PC-3 (cell line): ENCODE measurements around the gene IFI6. TPM values are rescaled to one million over a fixed set of nuclear protein-coding genes. Genes with fewer than 3 reads are reported as not detected.

Experiments used
- ATAC-seq: fragments of 200-7000 bp; cut with Tn5 transposase; 2 replicates; pipeline ENCODE4 v1.9.1; 2020; ENCODE audit warnings: mild to moderate bottlenecking, moderate library complexity
- BruUV-seq: library from RNA; stranded (reverse); fragments of 400-500 nt; replicated peaks from 2 replicates; lab custom pipeline; 2021; lab: Mats Ljungman, UMichigan
- CTCF ChIA-PET: fragments of 300-600 bp; sonication (Branson Sonifier 250); formaldehyde crosslinking; loops from one replicate; lab custom pipeline; 2022; ENCODE audit warnings: antibody characterized with exemption; lab: Charles Lee
- POLR2A ChIA-PET: fragments of 300-600 bp; sonication (Branson Sonifier 250); formaldehyde crosslinking; loops from one replicate; lab custom pipeline; 2022; ENCODE audit warnings: antibody characterized with exemption; ENCODE audit not compliant: unreplicated experiment; lab: Charles Lee
- DNase-seq: peaks from one replicate; pipeline ENCODE4 v3.0.0-alpha.2; 2015
- H2AFZ ChIP-seq: fragments of 300-600 bp; sonication (generic); 2 replicates; pipeline ENCODE4 v1.6.0; 2016; ENCODE audit warnings: antibody characterized with exemption, low read length
- H3F3A ChIP-seq: fragments of 300-600 bp; sonication (generic); one replicate; pipeline ENCODE4 v1.6.0; 2017; ENCODE audit warnings: antibody characterized with exemption, low read length, control low read depth, mild to moderate bottlenecking; ENCODE audit not compliant: unreplicated experiment
- H3K27ac ChIP-seq: fragments of 300-600 bp; sonication (generic); 2 replicates; pipeline ENCODE4 v1.5.1; 2016; ENCODE audit warnings: mild to moderate bottlenecking, low read length
- H3K27me3 ChIP-seq: fragments of 300-600 bp; sonication (generic); 2 replicates; pipeline ENCODE4 v1.6.1; 2016; ENCODE audit warnings: low read length, mixed read lengths
- H3K36me3 ChIP-seq: fragments of 300-600 bp; sonication (generic); 2 replicates; pipeline ENCODE4 v1.6.1; 2016; ENCODE audit warnings: low read depth, mixed run types, low read length, mixed read lengths
- H3K4me1 ChIP-seq: fragments of 300-600 bp; sonication (generic); 2 replicates; pipeline ENCODE4 v1.5.1; 2016; ENCODE audit warnings: low read length; ENCODE audit not compliant: insufficient read depth
- H3K4me2 ChIP-seq: fragments of 300-600 bp; sonication (generic); 2 replicates; pipeline ENCODE4 v1.6.0; 2016; ENCODE audit warnings: low read length
- H3K4me3 ChIP-seq: fragments of 300-600 bp; sonication (generic); 2 replicates; pipeline ENCODE4 v1.5.1; 2016; ENCODE audit warnings: mild to moderate bottlenecking, low read length, mixed read lengths
- H3K79me2 ChIP-seq: fragments of 300-600 bp; sonication (generic); 2 replicates; pipeline ENCODE4 v1.6.1; 2017; ENCODE audit warnings: low read length, mixed read lengths
- H3K9ac ChIP-seq: fragments of 300-600 bp; sonication (generic); 2 replicates; pipeline ENCODE4 v1.6.0; 2016; ENCODE audit warnings: mild to moderate bottlenecking, low read length
- H3K9me2 ChIP-seq: fragments of 300-600 bp; sonication (generic); replicated peaks from 2 replicates; pipeline ENCODE4 v1.6.1; 2016; ENCODE audit warnings: mixed run types, low read length, mixed read lengths
- H3K9me3 ChIP-seq: fragments of 300-600 bp; sonication (generic); 2 replicates; pipeline ENCODE4 v1.6.1; 2016; ENCODE audit warnings: low read length, mixed read lengths
- H4K20me1 ChIP-seq: fragments of 300-600 bp; sonication (generic); 2 replicates; pipeline ENCODE4 v1.6.1; 2016; ENCODE audit warnings: low read length, mixed read lengths
- EZH2 ChIP-seq: fragments of 300-600 bp; sonication (generic); IDR thresholded peaks from one replicate; pipeline ENCODE4 v1.6.1; 2017; ENCODE audit warnings: antibody characterized with exemption, mild to moderate bottlenecking, low read length; ENCODE audit not compliant: unreplicated experiment
- EZH2phosphoT487 ChIP-seq: fragments of 300-600 bp; sonication (generic); IDR thresholded peaks from 2 replicates; pipeline ENCODE4 v1.6.1; 2018; ENCODE audit warnings: mild to moderate bottlenecking, antibody characterized with exemption, low read length, borderline replicate concordance
- intact Hi-C: fragments of 100-400 bp; cut with micrococcal nuclease; formaldehyde crosslinking; loops from 2 replicates; pipeline ENCODE4 v1.9.0; 2023
- total RNA-seq: library from RNA; depleted of rRNA; stranded (reverse); fragments of >200 nt; gene quantifications from 2 replicates; pipeline ENCODE4 v1.2.3, GENCODE V29; 2014
- TF ChIP-seq, protein P1 (sequence below): fragments of 300-600 bp; sonication (generic); conservative IDR thresholded peaks from 2 replicates; pipeline ENCODE4 v1.5.1; 2017; ENCODE audit warnings: antibody characterized with exemption, low read depth, mild to moderate bottlenecking, low read length

IFI6 gene
- total RNA-seq, 1 experiment from 2014 or later = 16.5 TPM

DNA sequence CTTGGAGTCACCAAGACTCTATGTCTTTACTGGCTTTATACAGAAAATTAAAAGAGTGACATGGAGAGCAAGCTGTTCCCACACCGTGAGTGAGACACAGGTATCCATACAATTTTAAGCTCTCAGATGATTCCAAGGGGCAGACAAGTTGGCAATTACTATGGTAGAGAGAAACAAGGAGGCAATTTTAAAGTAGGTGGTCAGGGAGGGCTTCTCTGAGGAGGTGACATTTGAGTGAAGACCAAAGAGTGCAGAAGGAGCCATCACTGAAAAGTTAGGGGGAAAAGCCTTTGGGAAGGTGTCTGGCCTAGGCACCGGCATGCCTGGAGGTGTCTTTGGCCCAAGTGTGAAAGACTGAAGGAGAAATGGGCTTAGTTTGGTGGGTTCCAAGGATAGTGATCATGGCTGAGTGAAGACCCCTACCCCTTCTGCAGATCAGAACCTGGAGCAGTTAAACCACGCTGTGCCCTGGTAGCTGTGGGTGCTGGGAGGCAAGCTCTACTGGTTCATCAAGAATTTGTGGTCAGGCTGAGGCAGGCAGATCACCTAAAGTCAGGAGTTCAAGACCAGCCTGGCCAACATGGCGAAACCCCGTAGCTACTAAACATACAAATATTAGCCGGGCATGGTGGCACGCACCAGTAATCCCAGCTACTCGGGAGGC lies 10.4 kb downstream of the IFI6 start:
- peaks cover 17% of the 10 kb centered on the region for H3K4me1 ChIP-seq
- intact Hi-C loops = loop anchor here (5.0 kb wide), 2 partner anchors 104 to 259 kb away; no protein-coding TSS in a partner anchor
- POLR2A ChIA-PET = no interaction called here
- no peak overlapping the region for H3K27ac ChIP-seq
- no peaks in the 10 kb centered on the region for H3K9me3 ChIP-seq
- H3K79me2 ChIP-seq = no peaks in the 10 kb centered on the region
- H3K4me2 ChIP-seq = no peak overlapping the region
- no peak overlapping the region for H2AFZ ChIP-seq
- H4K20me1 ChIP-seq = no peaks in the 10 kb centered on the region
- H3K4me3 ChIP-seq = no peak overlapping the region
- H3K9me2 ChIP-seq = no peaks in the 10 kb centered on the region
- H3K9ac ChIP-seq = no peak overlapping the region
- TF ChIP-seq EZH2phosphoT487 (no peak), EZH2 (no peak)
- TF ChIP-seq, protein P1, sequence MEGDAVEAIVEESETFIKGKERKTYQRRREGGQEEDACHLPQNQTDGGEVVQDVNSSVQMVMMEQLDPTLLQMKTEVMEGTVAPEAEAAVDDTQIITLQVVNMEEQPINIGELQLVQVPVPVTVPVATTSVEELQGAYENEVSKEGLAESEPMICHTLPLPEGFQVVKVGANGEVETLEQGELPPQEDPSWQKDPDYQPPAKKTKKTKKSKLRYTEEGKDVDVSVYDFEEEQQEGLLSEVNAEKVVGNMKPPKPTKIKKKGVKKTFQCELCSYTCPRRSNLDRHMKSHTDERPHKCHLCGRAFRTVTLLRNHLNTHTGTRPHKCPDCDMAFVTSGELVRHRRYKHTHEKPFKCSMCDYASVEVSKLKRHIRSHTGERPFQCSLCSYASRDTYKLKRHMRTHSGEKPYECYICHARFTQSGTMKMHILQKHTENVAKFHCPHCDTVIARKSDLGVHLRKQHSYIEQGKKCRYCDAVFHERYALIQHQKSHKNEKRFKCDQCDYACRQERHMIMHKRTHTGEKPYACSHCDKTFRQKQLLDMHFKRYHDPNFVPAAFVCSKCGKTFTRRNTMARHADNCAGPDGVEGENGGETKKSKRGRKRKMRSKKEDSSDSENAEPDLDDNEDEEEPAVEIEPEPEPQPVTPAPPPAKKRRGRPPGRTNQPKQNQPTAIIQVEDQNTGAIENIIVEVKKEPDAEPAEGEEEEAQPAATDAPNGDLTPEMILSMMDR = no peak
- H3K27me3 ChIP-seq = no peaks in the 10 kb centered on the region
- H3F3A ChIP-seq = no peaks in the 10 kb centered on the region
- CTCF ChIA-PET = interaction anchor here (0.6 kb wide), 1 partner anchor 55 kb away, joined by 3 read pairs; no protein-coding TSS in a partner anchor
- ATAC-seq (no peak), DNase-seq (no peak)
- BruUV-seq = no TSS peak
- no peaks in the 10 kb centered on the region for H3K36me3 ChIP-seq

GRCh38 chr1:27660300-27660835 lies 11.6 kb downstream of the IFI6 start:
- Histone ChIP-seq H4K20me1 (no peaks in the 10 kb centered on the region), H3K9me3 (no peaks in the 10 kb centered on the region), H3K79me2 (no peaks in the 10 kb centered on the region), H3K27me3 (no peaks in the 10 kb centered on the region), H3K4me1 (peaks cover 17% of the 10 kb centered on the region), H3K4me2 (peak overlapping the region; percentile 74), H3K27ac (no peak overlapping the region), H3K9ac (peak overlapping the region; percentile 6), H3K36me3 (no peaks in the 10 kb centered on the region), H3F3A (no peaks in the 10 kb centered on the region), H3K9me2 (no peaks in the 10 kb centered on the region), H2AFZ (peak overlapping the region; percentile 73), H3K4me3 (peak overlapping the region; percentile 61)
- intact Hi-C loops = loop anchor here (5.0 kb wide), 2 partner anchors 103 to 258 kb away; no protein-coding TSS in a partner anchor
- DNase-seq (peak; percentile 14), ATAC-seq (no peak; the same call in 1 of the 2 replicates)
- TSS peak; percentile 66 for BruUV-seq
- ChIA-PET CTCF (no interaction called here), POLR2A (no interaction called here)
- TF ChIP-seq EZH2phosphoT487 (no peak), EZH2 (no peak)
- TF ChIP-seq, protein P1 = no peak
